ENCODE measurements around the gene RNF223.

Gene RNF223

DNA sequence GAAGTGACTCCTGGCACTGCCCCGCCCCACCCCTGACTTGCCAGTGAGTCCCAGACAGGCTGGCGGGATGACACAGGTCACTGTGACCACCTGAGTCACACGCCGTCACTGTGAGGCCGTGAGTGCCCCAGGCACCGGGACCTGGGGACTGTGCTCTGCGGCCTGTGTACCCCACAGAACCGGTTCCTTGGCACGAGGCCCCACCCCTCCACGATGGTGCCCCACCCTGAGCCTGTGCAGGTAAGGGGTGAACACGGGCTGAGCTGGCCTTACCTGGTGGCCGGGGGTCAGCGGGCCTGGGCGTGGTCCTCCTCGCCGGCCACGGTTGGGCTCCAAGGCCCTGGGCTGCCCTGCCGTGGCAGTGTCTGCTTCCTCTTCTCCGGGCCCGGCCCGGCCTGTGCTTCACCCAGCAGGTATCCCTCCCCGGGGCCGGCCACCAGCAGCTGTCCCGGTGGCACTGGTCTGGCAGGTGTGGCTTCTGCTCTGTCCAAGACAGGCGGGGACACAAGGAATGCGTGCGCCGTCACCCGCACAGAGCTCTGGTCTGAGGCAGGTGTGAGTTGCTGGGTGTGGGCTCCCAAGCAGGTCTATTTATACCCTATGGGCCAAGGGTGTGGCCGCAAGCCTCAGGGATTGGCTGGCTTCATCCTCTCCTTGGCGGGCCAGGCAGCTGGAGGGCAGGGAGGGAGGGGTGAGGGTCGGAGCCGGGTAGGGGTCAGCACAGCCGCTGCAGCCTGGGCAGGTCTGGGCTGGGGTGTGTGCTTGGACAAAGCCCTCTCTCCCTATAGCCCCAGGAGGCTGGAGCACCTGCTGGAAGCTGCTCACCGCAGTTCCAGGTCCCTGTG lies at the start of gene RNF223:
Gene RNF223 (minus strand): TSS at position 564 of the 845 bp plus-strand sequence. CDS start 1,740 bp downstream, outside the sequence.
- no peak for DNase-seq (ENCODE audit: extremely low read depth in 1 of 2, low read depth in 1 of 2)

DNA sequence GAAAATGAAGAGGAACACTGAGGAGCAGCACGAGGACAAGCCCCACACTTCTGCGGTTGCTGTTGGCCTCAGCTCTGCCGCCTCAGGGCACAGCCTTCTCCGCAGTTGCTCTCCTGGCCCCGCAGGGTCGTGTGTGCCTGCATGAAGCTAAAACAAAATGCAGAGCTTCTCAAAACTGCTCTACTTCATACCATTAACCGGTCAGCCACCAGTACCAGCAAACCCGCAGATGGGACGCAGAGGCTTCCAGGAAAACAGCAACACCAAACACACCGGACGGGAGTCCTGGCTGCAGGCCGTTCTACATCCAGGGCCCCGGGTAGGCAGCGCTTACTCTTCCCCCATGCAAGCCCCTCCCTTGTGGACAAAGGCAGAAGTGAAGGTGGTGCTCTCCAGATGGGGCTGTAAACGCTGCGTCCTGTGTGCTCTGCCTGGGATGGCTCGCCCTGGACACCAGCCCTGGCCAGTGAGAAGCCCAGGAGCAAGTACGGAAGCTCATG lies 48.9 kb upstream of the RNF223 start:
- DNase-seq (ENCODE audit: extremely low read depth in 1 of 2, low read depth in 1 of 2) = no peak

- DNase-seq (ENCODE audit: extremely low read depth in 1 of 2, low read depth in 1 of 2) = peak; percentile 62 to 77
Measured at GRCh38 chr1:1122078-1122811, 48.1 kb upstream of the RNF223 start.

DNA sequence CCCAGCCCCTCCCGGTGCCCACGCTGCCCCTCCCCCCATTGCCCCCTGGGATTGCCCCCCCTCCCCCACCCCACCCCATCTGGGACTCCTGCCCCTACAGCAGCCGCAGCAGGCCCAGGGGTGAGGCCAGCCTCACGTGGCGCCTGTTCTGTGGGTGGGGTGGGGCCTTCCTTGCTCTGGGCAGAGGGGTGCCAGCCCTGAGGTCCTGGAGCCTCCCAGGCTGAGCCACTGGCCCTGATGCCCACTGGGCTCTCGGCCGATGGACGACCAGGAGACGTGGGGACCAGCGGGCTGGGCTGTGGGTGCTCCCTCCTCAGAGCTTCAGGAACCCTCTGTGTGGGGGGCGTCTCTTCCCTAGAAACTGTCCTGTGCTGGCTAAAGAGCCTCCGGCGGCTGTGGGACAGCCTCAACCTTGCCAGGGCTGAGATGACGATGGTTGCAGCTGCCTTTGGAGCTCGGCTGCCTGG lies 47.5 kb upstream of the RNF223 start:
- DNase-seq (ENCODE audit: extremely low read depth in 1 of 2, low read depth in 1 of 2) = no peak

DNA sequence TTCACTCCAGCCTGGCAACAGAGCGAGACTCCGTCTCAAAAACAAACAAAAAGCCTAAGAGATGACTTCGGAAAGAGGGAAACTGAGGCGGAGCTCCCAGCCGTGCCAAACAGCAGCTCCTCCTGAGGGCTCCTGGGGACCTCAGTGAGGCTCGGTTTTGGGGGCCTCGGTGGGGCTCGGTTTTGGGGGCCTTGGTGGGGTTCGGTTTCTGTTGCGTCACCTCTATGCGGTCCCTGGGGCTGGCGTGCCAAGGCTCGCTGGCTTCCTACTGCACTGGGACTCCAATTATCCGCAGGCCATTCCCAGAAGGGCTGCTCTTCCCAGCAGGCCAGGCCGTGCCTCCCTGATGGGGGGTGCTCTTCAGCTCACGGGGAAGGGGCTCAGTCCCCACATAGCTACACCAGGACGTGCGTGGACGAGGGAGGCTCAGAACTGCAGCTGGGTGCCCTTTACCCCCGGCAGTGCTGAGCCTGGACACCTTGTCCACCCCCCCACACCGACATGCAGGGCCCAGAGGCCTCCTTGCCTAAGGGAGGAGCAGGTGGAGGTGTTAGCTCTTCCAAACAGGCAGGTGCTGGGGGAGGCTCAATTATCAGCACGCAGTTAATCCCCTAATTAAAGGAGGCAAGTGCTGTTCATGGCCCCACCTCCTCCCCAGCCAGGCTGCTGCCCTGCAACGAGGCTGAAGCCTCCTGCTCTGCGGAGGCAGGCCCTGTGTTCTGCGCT lies 46.9 kb upstream of the RNF223 start:
- DNase-seq (ENCODE audit: extremely low read depth in 1 of 2, low read depth in 1 of 2) = no peak

DNA sequence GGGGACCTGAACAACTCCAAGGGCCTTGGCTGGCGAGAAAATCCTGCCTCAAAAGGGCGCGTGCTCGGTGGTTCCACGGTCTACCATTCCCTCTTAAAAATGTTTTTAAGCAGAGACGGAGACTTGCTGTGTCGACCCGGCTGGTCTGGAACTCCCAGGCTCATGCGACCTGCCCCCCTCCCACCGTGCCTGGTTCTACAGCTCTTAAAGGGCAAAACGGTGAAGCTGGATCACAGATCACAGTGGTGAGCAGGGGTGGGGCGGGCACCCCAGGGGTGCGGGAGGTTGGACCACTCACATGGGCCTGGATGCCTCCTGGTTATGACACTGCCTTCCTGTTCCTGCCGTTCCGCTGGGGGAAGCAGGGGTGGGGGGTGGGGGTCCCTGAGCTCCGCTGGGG lies 46.0 kb upstream of the RNF223 start:
- DNase-seq (ENCODE audit: extremely low read depth in 1 of 2, low read depth in 1 of 2) = no peak

- DNase-seq (ENCODE audit: extremely low read depth in 1 of 2, low read depth in 1 of 2) = no peak
Measured at GRCh38 chr1:1119272-1119890, 45.3 kb upstream of the RNF223 start.

GRCh38 chr1:1118876-1119220 lies 44.7 kb upstream of the RNF223 start:
- no peak for DNase-seq (ENCODE audit: extremely low read depth in 1 of 2, low read depth in 1 of 2)

DNA sequence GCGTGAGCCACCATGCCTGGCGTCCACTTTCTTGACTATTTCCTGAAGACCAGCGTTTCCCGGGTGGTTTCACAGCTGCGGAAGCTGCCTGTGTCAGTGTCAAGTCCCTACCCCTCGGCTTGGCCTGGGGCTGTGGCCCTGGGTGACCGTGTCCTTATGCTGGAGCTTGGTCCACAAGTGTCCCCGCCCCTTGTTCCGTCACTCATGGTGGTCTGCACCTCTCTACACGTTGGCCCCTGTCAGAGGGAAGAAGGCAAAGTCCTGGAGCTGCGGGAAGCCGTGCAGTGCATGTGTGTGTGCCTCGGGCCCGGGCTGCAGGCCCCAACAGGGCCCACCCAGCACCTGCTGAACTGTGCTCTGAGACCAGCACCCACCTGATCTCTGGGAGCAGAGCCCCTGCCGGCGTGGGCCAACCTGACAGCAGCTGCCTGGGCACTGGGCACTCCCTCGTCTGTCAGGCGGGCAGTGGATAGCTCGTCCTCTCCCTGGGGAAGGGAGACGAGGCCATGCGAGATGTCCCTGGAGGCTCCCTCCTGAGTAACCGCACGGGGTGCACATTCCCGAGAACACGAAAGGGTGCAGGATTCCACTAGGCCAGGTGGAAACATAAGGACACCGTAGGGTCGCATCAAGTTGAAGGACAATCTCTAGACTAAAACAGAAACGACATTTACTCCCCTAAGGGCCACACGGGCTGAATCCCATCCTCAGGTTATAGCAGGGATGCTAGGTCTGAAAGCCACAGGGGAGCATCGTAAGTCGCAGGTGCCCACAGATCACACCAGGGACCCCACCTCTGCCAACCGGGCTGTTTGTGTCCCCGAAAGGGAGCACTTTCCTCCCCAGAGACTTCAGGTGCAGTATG lies 44.1 kb upstream of the RNF223 start:
- no peak for DNase-seq (ENCODE audit: extremely low read depth in 1 of 2, low read depth in 1 of 2)

GRCh38 chr1:1117469-1117831 lies 43.3 kb upstream of the RNF223 start:
- no peak for DNase-seq (ENCODE audit: extremely low read depth in 1 of 2, low read depth in 1 of 2)

GRCh38 chr1:1116701-1117468 lies 42.8 kb upstream of the RNF223 start:
- no peak for DNase-seq (ENCODE audit: extremely low read depth in 1 of 2, low read depth in 1 of 2)

DNA sequence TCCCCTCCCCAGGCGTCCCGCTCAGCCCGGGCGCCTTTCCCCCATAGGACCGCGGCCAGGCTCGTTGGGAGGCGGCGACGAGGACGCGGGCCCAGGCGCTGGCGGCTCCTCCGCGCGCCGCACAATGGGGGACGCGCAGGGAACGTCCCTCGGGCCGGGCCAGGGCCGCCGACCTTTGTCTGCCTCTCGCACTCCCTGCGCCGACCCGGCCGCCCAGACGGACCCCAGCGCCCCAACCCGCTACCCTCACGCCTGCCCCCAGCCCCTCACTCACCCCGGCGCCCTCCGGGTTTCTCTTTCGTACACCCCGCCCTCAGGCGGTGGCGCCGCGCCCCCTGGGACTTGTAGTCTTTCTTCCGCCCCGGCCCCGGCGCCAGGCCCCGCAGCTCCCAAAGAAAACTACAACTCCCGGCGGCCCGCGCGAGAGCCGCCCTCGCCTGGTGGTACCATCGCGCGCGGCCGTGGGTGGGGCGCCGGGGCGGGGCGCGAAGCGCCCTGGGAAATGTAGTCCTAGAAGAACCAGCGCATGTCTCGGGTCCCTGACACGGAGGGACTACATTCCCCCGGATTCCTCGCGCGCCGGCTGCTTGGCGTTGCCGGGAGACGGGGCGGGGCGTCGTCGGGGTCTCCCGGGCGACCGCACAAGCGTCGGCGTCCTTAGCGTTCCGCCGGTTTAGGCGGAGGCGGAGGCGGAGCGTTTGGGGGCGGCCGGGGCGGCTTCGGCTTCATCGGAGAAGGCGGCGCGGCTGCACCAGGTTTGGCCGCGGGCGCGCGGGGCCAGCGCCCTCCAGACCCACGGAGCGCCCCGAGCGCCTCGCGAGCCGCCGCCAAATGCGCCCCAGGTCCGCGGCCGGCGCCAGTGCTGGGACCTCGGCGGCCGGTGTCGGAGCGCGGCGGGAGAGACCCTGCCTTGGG lies 41.9 kb upstream of the RNF223 start, which contains the start of gene C1orf159:
Gene C1orf159 (minus strand): TSS at position 304 of the 915 bp plus-strand sequence. CDS start 24,546 bp downstream, outside the sequence.
- DNase-seq (ENCODE audit: extremely low read depth in 1 of 2, low read depth in 1 of 2) = peak; percentile 97

GRCh38 chr1:1115136-1115785 lies 41.2 kb upstream of the RNF223 start:
- DNase-seq (ENCODE audit: extremely low read depth in 1 of 2, low read depth in 1 of 2) = no peak

DNA sequence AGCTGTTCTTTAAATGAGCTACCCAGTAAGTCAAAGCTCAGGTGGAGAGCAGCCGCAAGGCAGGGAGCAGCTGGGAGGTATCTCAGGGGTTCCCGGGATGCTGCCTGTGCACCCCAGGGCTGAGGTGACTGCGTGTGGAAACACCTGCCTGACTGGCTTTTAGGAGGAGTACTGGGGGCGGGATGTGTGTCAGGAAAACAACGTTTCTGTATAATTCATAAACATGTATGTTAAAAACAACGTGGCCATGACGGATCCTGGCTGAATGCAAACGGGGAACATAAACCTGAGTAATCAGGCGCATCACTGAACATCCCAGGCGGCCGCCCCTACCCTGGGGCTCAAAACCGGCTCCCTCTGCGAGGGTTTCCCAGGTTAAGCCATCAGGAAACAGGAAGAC lies 40.3 kb upstream of the RNF223 start:
- DNase-seq (ENCODE audit: extremely low read depth in 1 of 2, low read depth in 1 of 2) = no peak

DNA sequence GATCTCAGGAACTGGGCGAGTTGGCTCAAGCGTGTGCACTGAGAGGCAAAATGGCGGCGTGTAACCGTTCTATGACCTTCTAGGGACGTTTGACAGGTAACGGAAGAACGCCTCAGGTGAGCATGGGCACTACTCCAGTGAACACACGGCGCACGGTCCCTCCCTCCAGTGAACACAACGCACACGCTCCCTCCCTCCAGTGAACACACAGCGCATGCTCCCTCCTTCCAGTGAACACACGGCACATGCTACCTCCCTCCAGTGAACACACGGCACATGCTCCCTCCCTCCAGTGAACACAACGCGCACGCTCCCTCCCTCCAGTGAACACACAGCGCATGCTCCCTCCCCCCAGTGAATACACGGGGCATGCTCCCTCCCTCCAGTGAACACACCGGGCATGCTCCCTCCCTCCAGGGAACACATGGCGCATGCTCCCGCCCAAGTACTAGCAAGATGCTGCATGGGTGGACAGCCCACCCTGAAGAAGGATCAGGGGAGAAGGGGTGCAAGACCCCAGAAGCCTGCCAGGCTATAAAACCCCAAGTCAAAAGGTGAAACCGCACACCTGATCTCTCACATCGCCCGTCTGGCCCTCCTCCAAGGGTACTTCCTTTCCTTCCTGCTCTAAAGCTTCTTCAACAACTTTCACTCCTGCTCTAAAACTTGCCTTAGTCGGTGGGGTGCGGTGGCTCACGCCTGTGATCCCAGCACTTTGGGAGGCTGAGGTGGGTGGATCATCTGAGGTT lies 38.3 kb upstream of the RNF223 start:
- DNase-seq (ENCODE audit: extremely low read depth in 1 of 2, low read depth in 1 of 2) = no peak

- DNase-seq (ENCODE audit: extremely low read depth in 1 of 2, low read depth in 1 of 2) = no peak
Measured at GRCh38 chr1:1111516-1112236, 37.6 kb upstream of the RNF223 start.

Data from stimulated activated CD8-positive, alpha-beta memory T cell treated with anti-CD3 and anti-CD28 coated beads, Interleukin-7, amount 100 ng/mL, for 48 hours (primary cell).